GM12872 (cell line): ENCODE results near the gene DDX31.

Source experiments
- CTCF ChIP-seq: IDR thresholded peaks from 3 replicates; pipeline ENCODE4 v1.5.1; 2011; ENCODE audit warnings: low read depth, mild to moderate bottlenecking, low read length, moderate library complexity; ENCODE audit not compliant: insufficient read depth

DDX31 gene

GRCh38 chr9:132708239-132708638 lies 38.5 kb upstream of the DDX31 start:
- TF ChIP-seq CTCF, result no peak

GRCh38 chr9:132703336-132703735 lies 33.6 kb upstream of the DDX31 start:
- no peak for TF ChIP-seq CTCF

- TF ChIP-seq CTCF, result no peak
Observed at GRCh38 chr9:132702254-132702653, 32.5 kb upstream of the DDX31 start.

GRCh38 chr9:132699956-132700355 lies 30.2 kb upstream of the DDX31 start:
- TF ChIP-seq CTCF, result no peak

- TF ChIP-seq CTCF, result no peak
Observed at GRCh38 chr9:132698989-132699388, 29.2 kb upstream of the DDX31 start.

- TF ChIP-seq CTCF, result no peak
Observed at GRCh38 chr9:132697230-132697629, 27.4 kb upstream of the DDX31 start.

- peak; percentile 25; the same call in 2 of the 3 replicates for TF ChIP-seq CTCF
Observed at GRCh38 chr9:132694144-132694543, 24.4 kb upstream of the DDX31 start.

- TF ChIP-seq CTCF, result no peak
Observed at GRCh38 chr9:132690696-132691095, 20.9 kb upstream of the DDX31 start.
